GM21390 (cell line): Measurements from ENCODE around the gene FNDC1.

ENCODE experiments used
- ATAC-seq: cut with Tn5 transposase; IDR thresholded peaks from one replicate; pipeline ENCODE4 v1.9.1; 2021; ENCODE audit not compliant: unreplicated experiment

Gene FNDC1

DNA sequence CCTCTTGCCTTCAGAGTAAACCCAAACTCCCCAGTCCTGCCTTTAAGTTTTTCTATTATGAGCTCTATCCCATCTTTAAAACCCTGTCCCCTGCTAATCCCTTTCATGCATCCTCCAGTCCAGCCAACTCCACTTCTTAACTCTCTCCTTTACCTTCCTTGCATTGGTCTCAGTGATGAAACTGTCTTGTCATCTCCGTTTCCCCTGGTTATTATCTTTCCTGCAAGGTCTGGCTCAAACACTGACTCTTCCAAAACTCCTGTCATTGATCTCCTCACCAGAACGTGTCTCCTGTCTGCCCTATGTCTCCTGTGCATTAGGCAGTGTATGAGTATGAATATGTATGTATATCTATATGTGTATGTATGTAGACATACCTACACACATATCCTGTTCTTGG lies 11.8 kb upstream of the FNDC1 start:
- ATAC-seq: no peak

DNA sequence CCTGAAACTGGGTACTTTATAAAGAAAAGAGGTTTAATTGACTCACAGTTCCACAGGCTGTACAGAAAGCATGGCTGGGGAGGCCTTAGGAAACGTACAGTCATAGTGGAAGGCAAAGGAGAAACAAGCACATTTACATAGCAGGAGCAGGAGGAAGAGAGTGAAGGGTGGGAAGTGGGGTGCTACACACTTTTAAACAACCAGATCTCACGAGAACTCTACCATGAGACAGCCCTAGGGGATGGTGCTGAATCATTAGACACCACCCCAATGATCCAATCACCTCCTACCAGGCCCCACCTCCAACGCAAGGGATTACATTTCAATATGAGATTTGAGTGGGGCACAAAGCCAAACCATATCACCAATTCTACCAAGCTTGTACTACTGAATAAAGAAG lies 7.4 kb upstream of the FNDC1 start:
- no peak for ATAC-seq

DNA sequence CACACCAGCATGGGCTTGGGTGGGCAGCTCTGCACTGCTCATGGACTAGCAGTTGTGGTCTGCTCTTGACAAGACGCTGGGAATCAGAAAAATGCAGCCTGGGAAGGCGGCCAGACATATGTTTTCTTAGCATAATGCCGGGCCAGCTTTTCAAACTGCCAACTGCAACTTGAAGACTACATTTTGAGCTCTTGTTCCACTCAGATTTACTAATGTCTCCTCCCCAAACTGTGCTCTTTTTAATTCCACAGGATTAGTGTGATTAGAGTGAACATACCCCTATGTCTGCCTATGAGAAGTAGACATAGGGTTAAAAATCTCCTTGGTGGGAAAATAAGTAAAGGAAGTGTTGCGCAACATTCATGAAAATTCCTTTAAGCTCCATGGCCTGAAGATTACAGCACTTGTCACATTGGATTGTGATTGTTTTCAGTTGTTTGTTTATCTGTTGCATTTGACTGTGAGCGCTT lies 5.3 kb upstream of the FNDC1 start:
- ATAC-seq: no peak

DNA sequence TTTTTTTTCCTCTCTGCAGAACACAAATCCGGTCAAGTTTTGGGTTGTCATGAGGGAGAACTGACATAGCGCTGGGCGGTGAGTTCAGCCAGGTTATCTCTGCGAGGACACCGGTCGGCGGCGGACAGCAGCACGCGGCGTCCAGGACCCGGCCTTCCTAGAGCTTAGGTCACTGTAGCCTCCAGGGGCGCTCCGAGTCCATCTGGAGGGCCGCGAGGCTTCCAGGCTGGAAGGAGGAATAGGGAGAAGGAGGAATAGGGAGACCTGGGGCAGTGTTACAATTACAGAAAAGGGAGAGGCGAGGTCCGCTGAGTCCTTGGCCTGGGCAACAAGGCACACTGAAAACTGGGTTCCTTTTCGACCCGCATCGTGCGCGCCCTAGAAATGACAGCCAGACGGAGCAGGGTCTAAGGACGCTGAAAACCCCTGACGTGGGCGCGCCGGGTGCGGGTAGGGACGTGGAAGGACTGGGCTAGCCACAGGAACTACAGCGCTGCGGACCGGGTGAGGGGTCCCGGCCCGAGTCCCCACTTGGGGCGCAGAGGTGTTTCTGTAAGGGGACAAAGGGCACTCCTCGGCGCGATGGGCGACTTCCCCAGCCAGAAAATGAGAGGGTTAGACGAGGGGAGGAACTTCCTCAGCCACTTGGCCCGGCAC lies 536 bp upstream of the FNDC1 start:
- ATAC-seq: no peak

GRCh38 chr6:159169557-159170332 lies 545 bp downstream of the FNDC1 start:
- peak; percentile 18 for ATAC-seq

DNA sequence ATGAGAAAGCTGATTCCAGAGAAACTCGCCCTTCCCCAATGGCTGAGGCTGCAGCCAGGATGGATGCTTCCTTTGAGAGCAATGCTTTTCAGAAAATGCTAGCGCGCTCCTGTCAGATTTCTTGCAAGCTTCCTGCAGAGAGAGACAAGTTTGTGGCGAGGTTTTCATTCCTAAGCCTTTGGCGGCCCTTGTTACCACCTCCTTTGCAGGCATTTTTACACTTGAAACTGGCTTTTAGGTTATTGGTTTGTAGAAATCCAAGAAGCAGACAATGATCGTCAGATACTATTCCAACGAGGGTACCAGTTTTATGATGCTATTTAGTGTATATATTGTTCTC lies 1.1 kb downstream of the FNDC1 start:
- no peak for ATAC-seq

GRCh38 chr6:159170999-159171712 lies 2.0 kb downstream of the FNDC1 start:
- ATAC-seq: no peak

DNA sequence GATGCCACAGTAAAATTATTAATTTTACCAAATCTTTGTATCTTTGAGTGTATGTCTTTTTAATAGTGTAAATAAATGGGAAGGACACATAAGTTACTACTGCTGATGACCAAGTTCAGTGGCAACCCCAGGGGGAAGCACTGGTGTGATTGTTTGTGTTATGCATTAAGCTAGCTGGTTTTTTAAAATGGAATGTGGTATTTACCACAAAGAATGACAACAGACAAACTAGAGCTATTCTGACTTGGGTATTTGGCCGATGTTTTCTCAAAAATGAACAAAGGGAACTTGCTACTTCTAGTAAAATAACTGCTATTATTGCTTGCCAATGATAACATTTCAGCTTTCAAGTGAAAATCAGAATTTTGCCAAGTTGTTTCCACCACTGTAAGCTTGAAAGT lies 2.9 kb downstream of the FNDC1 start:
- no peak for ATAC-seq

- peak; percentile 73 for ATAC-seq
Measured at GRCh38 chr6:159174263-159174969, 5.2 kb downstream of the FNDC1 start.

DNA sequence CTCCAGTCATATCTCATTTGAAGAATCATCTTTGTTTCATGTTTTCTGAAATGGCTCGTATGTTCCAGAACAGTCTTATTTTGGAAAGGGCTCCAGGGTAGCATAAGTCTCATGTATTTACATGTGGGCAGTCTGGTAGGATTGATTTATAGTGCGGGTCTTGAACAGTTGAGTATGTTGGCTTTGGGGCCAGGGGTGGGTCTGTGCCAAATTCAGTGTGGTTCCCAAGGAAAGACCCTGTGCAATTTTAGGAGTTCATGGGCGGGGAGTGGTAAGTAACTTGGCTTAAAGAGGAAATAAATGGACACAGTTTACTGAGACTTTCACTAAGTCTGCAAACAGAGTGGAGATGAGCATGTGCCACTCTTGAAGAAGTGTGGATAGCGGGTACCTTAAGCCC lies 7.7 kb downstream of the FNDC1 start:
- no peak for ATAC-seq

DNA sequence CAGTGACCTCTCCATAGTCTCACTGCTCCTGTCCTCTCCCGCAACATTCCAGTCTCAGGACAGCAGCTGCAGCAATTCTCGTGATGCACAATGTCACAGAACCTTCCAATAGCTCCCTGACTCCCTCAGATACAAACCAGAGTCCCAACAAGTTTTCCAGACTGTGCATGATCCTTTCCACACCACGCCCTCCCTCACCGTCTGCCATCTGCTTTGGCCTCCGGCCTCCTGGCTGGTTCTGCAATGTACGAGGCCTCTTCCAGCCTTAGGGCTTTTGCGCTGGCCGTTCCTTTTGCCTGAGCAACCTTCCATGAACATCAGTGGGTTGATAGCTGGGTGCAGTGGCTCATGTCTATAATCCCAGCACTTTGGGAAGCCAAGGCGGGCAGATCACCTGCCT lies 9.6 kb downstream of the FNDC1 start:
- no peak for ATAC-seq

DNA sequence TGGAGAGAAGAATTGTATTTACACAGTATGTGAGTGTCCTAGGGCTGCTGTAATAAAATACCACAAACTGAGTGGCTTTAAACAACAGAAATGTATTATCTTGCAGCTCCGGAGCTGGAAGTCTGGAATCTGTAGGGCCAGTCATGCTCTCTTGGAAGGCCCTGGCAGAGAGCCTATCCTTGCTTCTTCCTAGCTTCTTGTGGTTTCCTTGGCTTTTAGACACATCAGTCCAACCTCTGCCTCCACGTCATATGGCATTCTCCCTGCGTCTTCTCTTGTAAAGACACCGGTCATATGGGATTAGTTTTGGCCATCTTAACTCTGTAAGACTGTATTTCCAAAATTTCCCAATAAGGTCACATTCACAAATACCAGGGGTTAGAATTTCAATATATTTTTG lies 10.8 kb downstream of the FNDC1 start:
- ATAC-seq: no peak

- ATAC-seq: no peak
Measured at GRCh38 chr6:159181914-159182313, 12.7 kb downstream of the FNDC1 start.

DNA sequence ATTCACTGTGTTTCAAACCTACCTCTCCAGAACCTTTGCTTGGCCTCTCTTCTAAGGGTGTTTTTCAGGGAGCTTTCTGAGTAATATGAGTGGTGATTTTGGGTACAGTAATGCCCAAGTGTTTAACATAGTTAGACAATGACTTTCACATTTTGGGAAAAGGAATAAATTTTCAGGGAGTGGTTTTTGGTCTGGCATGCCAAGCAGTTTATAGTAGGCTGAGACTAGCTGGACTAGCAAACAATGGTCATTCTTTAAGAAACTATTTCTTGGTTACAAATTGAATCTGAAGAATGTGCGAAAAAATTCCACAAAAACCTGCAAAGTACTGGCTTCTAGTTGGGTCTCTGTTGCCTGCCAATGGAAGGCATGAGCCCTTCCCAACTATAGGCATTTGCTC lies 15.4 kb downstream of the FNDC1 start:
- ATAC-seq: no peak

DNA sequence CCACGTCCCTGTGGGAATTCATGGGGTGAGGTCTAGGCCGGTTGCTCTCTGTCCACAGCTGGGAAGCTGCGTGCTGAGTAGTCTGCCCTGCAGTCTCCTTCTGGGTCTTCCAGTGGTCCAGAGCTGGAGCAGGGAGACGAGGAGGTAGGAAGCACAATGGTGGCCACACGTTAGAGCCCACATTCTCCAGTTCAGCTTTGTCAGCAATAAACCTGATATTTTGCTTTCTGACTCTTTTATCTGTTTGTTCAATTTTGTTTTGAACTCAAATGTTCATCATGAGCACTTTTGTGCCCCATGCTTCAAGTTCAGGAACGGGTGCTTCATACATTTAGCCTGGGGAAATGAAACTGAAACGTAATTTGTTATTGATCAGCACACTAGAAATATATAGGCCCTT lies 21.3 kb downstream of the FNDC1 start:
- no peak for ATAC-seq

- no peak for ATAC-seq
Measured at GRCh38 chr6:159193923-159194322, 24.7 kb downstream of the FNDC1 start.

DNA sequence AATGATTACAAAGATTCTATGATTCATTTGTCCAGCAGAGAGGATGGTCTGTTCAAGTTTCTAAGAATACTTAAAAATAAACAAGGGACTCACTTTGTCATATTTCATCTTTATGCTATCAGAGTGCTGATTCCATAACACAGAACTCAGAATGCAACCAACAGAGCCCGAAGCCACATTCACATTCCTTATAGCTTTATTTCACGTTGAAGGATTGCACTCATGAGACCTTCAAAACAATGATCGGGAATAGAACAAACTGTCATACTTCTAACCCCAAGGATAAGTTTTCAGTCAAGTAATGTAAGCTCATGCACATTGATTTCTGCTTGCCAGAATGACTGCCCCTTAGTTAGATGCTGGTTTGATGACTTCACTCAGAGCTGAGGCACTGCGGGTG lies 25.2 kb downstream of the FNDC1 start:
- ATAC-seq: no peak

DNA sequence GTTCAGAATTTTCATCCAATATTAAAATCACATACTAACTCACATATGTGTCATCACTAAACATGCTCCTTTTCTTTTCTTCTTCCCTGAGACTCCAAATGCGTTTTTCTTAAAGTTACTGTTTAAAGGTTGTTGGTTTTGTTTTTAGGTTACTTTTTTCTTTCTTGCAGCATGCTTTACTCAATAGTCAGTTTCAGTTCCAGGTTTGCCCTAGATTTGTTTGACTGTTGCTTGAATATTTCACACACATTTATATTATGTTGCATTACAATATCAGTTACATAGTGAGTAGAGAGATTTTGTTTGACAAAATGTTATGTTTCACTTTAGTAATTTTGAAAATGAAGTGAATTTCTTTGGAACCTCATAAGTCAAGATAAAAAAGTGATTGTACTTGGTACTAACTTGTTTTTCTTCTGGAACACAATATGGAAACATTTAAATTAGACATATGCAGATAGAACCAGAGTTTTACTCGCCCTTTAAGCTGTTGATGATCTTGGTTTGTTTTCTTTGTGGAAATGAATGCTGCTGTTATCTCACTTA lies 27.3 kb downstream of the FNDC1 start:
- no peak for ATAC-seq

- ATAC-seq: no peak
Measured at GRCh38 chr6:159197251-159197650, 28.1 kb downstream of the FNDC1 start.

- no peak for ATAC-seq
Measured at GRCh38 chr6:159201336-159201735, 32.1 kb downstream of the FNDC1 start.

- ATAC-seq: no peak
Measured at GRCh38 chr6:159203304-159204005, 34.3 kb downstream of the FNDC1 start.
